Ascending aorta (tissue), 2 donors: ENCODE results near the gene IL18RAP. TPM values are rescaled to one million over a fixed set of nuclear protein-coding genes. Genes with fewer than 3 reads are reported as not detected.

Experiments
- DNase-seq, 2 donors: peaks; one replicate each; pipeline ENCODE4 v3.0.0-alpha.2; 2019; ENCODE audit warnings: low spot score in 2 of 2
- H3K27ac ChIP-seq, 2 donors: fragments of 200-600 bp; sonication (generic); one replicate each; pipeline ENCODE4 v1.5.1; 2016 to 2017; ENCODE audit warnings: mild to moderate bottlenecking in 1 of 2
- H3K27me3 ChIP-seq: fragments of 200-600 bp; sonication (generic); one replicate; pipeline ENCODE4 v1.5.1; 2017
- H3K36me3 ChIP-seq, 2 donors: fragments of 200-600 bp; sonication (generic); one replicate each; pipeline ENCODE4 v1.5.1; 2016
- H3K4me1 ChIP-seq, 2 donors: fragments of 200-600 bp; sonication (generic); one replicate each; pipeline ENCODE4 v1.5.1; 2016 to 2017; ENCODE audit warnings: mild to moderate bottlenecking in 1 of 2
- H3K4me3 ChIP-seq, 2 donors: fragments of 200-600 bp; sonication (generic); one replicate each; pipeline ENCODE4 v1.5.1; 2016 to 2017; ENCODE audit warnings: mild to moderate bottlenecking in 1 of 2
- H3K9me3 ChIP-seq, 2 donors: fragments of 200-600 bp; sonication (generic); one replicate each; pipeline ENCODE4 v1.5.1; 2016
- intact Hi-C: fragments of 100-400 bp; cut with DNase I; formaldehyde crosslinking; loops from one replicate; pipeline ENCODE4 v1.15.1; 2023
- total RNA-seq: library from RNA; depleted of rRNA; stranded (reverse); fragments of >200 nt; gene quantifications from one replicate; pipeline ENCODE4 v1.1.0, GENCODE V29; 2016
- TF ChIP-seq, protein P1 (sequence below), 3 experiments: fragments of 200-600 bp in 2 of 3; fragments of 450-650 bp in 1 of 3; sonication (generic) in 2 of 3; IDR thresholded peaks; one replicate each; pipeline ENCODE4 v1.5.1; 2016 to 2019; ENCODE audit warnings: antibody characterized with exemption in 3 of 3, mild to moderate bottlenecking in 1 of 3, moderate library complexity in 1 of 3

IL18RAP gene
- total RNA-seq, 1 donor from 2014 or later: 0.11 TPM

DNA sequence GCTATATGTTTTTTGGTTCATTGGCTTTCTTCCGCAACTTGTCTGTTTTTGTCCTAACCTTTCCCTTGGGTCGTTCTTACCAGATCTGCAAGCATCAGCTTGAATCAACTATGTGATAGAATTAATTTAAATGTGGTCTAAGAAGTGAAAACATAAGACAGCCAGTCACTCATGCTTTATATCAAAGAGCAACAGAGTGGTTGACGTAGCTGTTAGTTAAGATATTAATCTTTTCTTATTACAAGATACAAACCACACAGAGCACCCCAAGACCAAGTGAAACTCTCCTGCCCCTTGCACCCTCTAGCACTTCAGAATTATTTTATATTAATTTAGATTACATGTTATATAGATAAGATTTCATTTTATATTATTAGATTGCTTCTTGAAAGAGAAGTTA lies 15.2 kb downstream of the IL18RAP start:
- Histone ChIP-seq H3K27ac (no peak overlapping the region), H3K4me1 (no peaks in the 10 kb centered on the region), H3K9me3 (no peaks in the 10 kb centered on the region), H3K36me3 (no peaks in the 10 kb centered on the region), H3K27me3 (no peaks in the 10 kb centered on the region), H3K4me3 (no peak overlapping the region)
- no peak for DNase-seq
- TF ChIP-seq, protein P1, sequence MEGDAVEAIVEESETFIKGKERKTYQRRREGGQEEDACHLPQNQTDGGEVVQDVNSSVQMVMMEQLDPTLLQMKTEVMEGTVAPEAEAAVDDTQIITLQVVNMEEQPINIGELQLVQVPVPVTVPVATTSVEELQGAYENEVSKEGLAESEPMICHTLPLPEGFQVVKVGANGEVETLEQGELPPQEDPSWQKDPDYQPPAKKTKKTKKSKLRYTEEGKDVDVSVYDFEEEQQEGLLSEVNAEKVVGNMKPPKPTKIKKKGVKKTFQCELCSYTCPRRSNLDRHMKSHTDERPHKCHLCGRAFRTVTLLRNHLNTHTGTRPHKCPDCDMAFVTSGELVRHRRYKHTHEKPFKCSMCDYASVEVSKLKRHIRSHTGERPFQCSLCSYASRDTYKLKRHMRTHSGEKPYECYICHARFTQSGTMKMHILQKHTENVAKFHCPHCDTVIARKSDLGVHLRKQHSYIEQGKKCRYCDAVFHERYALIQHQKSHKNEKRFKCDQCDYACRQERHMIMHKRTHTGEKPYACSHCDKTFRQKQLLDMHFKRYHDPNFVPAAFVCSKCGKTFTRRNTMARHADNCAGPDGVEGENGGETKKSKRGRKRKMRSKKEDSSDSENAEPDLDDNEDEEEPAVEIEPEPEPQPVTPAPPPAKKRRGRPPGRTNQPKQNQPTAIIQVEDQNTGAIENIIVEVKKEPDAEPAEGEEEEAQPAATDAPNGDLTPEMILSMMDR (IDR thresholded peaks at IDR 0.05): no peak
- intact Hi-C loops: no loop called here

DNA sequence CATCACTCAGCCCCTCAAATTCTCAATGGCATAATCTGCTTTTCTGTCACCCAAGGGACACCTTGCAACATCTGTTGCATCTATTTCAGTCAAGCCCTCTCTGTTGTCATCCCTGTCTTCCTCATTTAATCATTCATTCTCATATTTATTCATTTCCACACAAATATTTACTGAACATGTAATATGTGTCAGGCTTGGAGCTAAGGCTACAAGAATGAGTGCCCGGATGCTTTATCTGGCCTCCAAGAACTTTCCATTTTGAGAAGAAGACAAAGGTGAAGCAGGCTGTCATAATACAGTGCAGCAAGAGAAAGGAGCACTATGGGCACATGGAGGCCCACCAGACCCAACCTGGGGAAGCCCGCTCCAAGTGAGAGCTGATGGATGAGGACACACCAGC lies 15.6 kb downstream of the IL18RAP start:
- Histone ChIP-seq H3K4me1 (no peaks in the 10 kb centered on the region), H3K27ac (no peak overlapping the region), H3K36me3 (no peaks in the 10 kb centered on the region), H3K4me3 (no peak overlapping the region), H3K9me3 (no peaks in the 10 kb centered on the region), H3K27me3 (no peaks in the 10 kb centered on the region)
- no peak for DNase-seq
- TF ChIP-seq, protein P1 (IDR thresholded peaks at IDR 0.05): no peak
- intact Hi-C loops: no loop called here

DNA sequence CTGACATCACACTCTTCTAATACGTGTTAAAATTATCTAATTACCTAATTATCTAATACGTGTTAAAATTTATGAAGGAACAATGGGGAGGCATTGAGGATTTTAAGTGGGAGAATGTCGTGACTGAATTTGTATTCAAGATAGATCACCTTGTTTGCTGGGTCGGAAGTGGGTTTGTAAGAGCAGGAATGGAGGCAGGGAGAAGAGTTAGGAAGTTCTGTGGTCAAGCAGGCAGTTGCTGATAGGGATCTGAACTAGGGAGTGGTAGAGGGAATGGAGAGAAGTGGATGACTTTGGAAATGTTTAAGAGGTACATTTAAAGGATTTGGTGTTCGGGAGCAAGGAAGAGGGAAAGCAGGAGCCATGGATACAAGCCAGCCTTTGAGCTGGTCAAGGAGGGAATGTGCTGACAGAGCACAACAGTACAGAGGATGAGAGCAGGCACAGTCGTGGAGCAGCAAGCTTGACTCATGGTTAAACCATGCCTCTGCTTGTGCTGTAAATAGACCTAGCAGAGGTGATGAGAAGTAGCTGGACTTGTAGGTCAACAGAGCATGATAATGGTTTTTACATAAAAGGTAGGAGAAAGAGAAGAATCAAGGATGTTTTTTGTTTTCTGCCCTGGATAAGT lies 16.2 kb downstream of the IL18RAP start:
- TF ChIP-seq, protein P1 (IDR thresholded peaks at IDR 0.05): no peak
- H3K27ac ChIP-seq: no peak overlapping the region
- no peaks in the 10 kb centered on the region for H3K36me3 ChIP-seq
- intact Hi-C loops: no loop called here
- H3K27me3 ChIP-seq: no peaks in the 10 kb centered on the region
- H3K9me3 ChIP-seq: no peaks in the 10 kb centered on the region
- H3K4me3 ChIP-seq: no peak overlapping the region
- no peak for DNase-seq
- no peaks in the 10 kb centered on the region for H3K4me1 ChIP-seq

DNA sequence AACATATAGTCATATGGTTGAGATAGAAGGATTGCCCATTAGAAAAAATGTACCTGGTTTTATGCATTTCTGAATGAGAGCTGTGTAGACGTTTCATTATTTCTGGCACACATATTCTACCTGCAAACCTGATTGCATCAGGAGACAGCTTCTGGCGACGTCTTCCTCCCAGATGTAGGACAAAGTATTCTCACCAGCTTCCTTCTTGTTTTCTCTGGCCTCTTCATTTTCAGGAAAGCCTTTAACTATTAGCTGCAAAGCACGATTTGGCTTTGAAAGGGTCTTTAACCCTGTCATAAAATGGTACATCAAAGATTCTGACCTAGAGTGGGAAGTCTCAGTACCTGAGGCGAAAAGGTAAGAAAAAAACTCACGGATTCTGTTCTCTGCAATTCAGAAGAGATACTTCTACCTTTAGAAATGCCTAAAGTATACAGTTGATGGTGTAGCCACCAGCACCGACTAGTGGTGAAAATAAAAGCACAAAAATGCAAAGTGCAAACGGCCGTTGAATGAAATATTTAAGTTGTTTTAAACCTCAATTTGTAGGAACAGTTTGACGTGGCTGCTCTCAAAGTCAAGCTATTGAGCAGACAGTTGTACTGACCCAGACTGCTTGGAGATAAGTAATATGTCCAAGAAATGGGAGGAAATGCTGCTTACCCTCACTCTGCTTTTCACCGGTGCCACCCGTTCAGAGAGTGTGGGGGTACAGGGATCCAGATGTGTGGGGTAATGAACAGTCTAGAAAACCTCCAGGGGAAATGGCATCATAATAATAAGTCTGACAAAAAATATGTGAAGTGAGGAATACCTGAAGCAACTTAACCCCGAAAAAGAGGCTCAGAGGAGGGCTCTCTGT lies 20.2 kb downstream of the IL18RAP start:
- TF ChIP-seq, protein P1 (IDR thresholded peaks at IDR 0.05): peak; percentile 20 to 57 (median 39)
- Histone ChIP-seq H3K36me3 (no peaks in the 10 kb centered on the region), H3K9me3 (no peaks in the 10 kb centered on the region), H3K27ac (no peak overlapping the region), H3K27me3 (no peaks in the 10 kb centered on the region), H3K4me1 (no peaks in the 10 kb centered on the region), H3K4me3 (no peak overlapping the region)
- DNase-seq: no peak
- intact Hi-C loops: loop anchor here (10.0 kb wide), 1 partner anchor 188 kb away; no protein-coding TSS in a partner anchor

DNA sequence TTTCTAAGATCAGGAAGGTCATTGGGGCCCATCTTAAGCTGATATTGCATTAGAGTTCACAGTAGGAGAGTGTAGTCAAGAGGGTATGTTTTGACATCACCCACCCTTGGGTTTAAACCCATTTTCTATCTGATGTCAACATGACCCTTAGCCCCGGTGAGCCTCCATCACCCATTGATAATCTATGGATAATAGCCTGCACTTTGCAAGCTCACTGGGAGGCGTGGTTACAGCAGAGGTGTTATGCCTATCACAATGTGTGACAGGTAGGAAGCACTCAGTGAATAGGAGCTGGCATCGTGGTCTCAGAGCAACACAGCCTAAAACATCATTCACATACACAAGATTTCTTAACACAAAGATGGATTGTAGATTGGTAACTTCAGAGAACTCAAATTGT lies 21.3 kb downstream of the IL18RAP start:
- no peak overlapping the region for H3K27ac ChIP-seq
- H3K27me3 ChIP-seq: no peaks in the 10 kb centered on the region
- no peaks in the 10 kb centered on the region for H3K9me3 ChIP-seq
- intact Hi-C loops: loop anchor here (10.0 kb wide), 1 partner anchor 189 kb away; no protein-coding TSS in a partner anchor
- no peaks in the 10 kb centered on the region for H3K36me3 ChIP-seq
- TF ChIP-seq, protein P1 (IDR thresholded peaks at IDR 0.05): no peak
- H3K4me1 ChIP-seq: no peaks in the 10 kb centered on the region
- H3K4me3 ChIP-seq: no peak overlapping the region
- DNase-seq: no peak
